Trophoblast cell (in vitro differentiated cells and primary cell): ENCODE results near the gene TOR1AIP2.

ENCODE experiments used
- DNase-seq, 2 donors: peaks; one replicate each; pipeline ENCODE4 v3.0.0-alpha.2; 2016
- H2AFZ ChIP-seq: 2 replicates; pipeline ENCODE4 v1.6.1; 2013; ENCODE audit warnings: low read length, moderate library complexity, mild to moderate bottlenecking; ENCODE audit not compliant: insufficient read depth, poor library complexity
- H2AK5ac ChIP-seq: 2 replicates; pipeline ENCODE4 v1.6.1; 2013; ENCODE audit warnings: mild to moderate bottlenecking, low read length
- H2BK120ac ChIP-seq: 2 replicates; pipeline ENCODE4 v1.6.1; 2013; ENCODE audit warnings: low read length, mild to moderate bottlenecking, moderate library complexity; ENCODE audit not compliant: insufficient read depth, poor library complexity
- H2BK12ac ChIP-seq: 2 replicates; pipeline ENCODE4 v1.6.1; 2013; ENCODE audit warnings: mild to moderate bottlenecking, low read length, moderate library complexity
- H2BK5ac ChIP-seq: 2 replicates; pipeline ENCODE4 v1.6.1; 2013; ENCODE audit warnings: low read length, low read depth, moderate library complexity, mild to moderate bottlenecking; ENCODE audit not compliant: poor library complexity
- H3K14ac ChIP-seq: 2 replicates; pipeline ENCODE4 v1.6.1; 2013; ENCODE audit warnings: mild to moderate bottlenecking, low read length
- H3K18ac ChIP-seq: 2 replicates; pipeline ENCODE4 v1.6.1; 2013; ENCODE audit warnings: mild to moderate bottlenecking, low read length
- H3K23ac ChIP-seq: 2 replicates; pipeline ENCODE4 v1.6.1; 2013; ENCODE audit warnings: low read length
- H3K27ac ChIP-seq: 2 replicates; pipeline ENCODE4 v1.5.1; 2013; ENCODE audit warnings: low read depth, mild to moderate bottlenecking, inconsistent platforms, low read length, moderate library complexity
- H3K27me3 ChIP-seq: 2 replicates; pipeline ENCODE4 v1.6.1; 2013; ENCODE audit warnings: inconsistent platforms, mild to moderate bottlenecking, low read length, moderate library complexity; ENCODE audit not compliant: insufficient read depth
- H3K36me3 ChIP-seq, 2 experiments: 1 replicate in 1 of 2; 2 replicates in 1 of 2; pipeline ENCODE4 v1.6.1; 2013; ENCODE audit warnings: low read length in 2 of 2, mild to moderate bottlenecking in 2 of 2, moderate library complexity in 1 of 2; ENCODE audit not compliant: insufficient read depth in 2 of 2, control insufficient read depth in 1 of 2
- H3K4ac ChIP-seq: 2 replicates; pipeline ENCODE4 v1.6.1; 2013; ENCODE audit warnings: low read depth, mild to moderate bottlenecking, low read length, moderate library complexity
- H3K4me1 ChIP-seq, 2 experiments: 1 replicate in 1 of 2; 2 replicates in 1 of 2; pipeline ENCODE4 v1.6.1; 2013; ENCODE audit warnings: low read length in 2 of 2, mild to moderate bottlenecking in 2 of 2, moderate library complexity in 1 of 2; ENCODE audit not compliant: insufficient read depth in 2 of 2, control insufficient read depth in 1 of 2
- H3K4me2 ChIP-seq: 2 replicates; pipeline ENCODE4 v1.6.1; 2013; ENCODE audit warnings: inconsistent platforms, mild to moderate bottlenecking, low read length, moderate library complexity
- H3K4me3 ChIP-seq: 2 replicates; pipeline ENCODE4 v1.5.1; 2013; ENCODE audit warnings: mild to moderate bottlenecking, low read depth, low read length, inconsistent platforms
- H3K79me1 ChIP-seq: one replicate; pipeline ENCODE4 v1.6.1; 2013; ENCODE audit warnings: low read length
- H3K79me2 ChIP-seq: 2 replicates; pipeline ENCODE4 v1.6.1; 2013; ENCODE audit warnings: low read length, mild to moderate bottlenecking; ENCODE audit not compliant: control insufficient read depth, insufficient read depth, poor library complexity
- H3K9ac ChIP-seq: 2 replicates; pipeline ENCODE4 v1.6.1; 2013; ENCODE audit warnings: mild to moderate bottlenecking, low read length
- H3K9me3 ChIP-seq: 2 replicates; pipeline ENCODE4 v1.6.1; 2013; ENCODE audit warnings: low read depth, mild to moderate bottlenecking, control low read depth, inconsistent platforms, low read length; ENCODE audit not compliant: insufficient read depth
- H4K12ac ChIP-seq: 2 replicates; pipeline ENCODE4 v1.6.1; 2013; ENCODE audit warnings: low read depth, mild to moderate bottlenecking, low read length, moderate library complexity
- H4K8ac ChIP-seq: 2 replicates; pipeline ENCODE4 v1.6.1; 2013; ENCODE audit warnings: low read depth, mild to moderate bottlenecking, low read length, moderate library complexity
- H4K91ac ChIP-seq: one replicate; pipeline ENCODE4 v1.6.1; 2013; ENCODE audit warnings: low read depth, mild to moderate bottlenecking, low read length, moderate library complexity
- WGBS: extraction: QIAGEN DNeasy Blood & Tissue Kit; methylation state at CpG from one replicate; pipeline ENCODE4 v1.1.7; 2013; ENCODE audit warnings: missing lambda C conversion rate; ENCODE audit not compliant: insufficient read length, insufficient coverage; ENCODE audit errors: extremely low coverage; 5-methylcytosine and 5-hydroxymethylcytosine counted together

Gene TOR1AIP2

GRCh38 chr1:179825206-179825605 lies 52.4 kb downstream of the TOR1AIP2 start:
- no peak overlapping the region for H3K4me2 ChIP-seq
- no peak overlapping the region for H3K4me3 ChIP-seq
- no peaks in the 10 kb centered on the region for H3K27me3 ChIP-seq
- H3K9ac ChIP-seq = no peak overlapping the region
- no peaks in the 10 kb centered on the region for H3K79me1 ChIP-seq
- no peak overlapping the region for H3K14ac ChIP-seq
- no peak overlapping the region for H2BK5ac ChIP-seq
- H2BK12ac ChIP-seq = no peak overlapping the region
- H4K91ac ChIP-seq = no peak overlapping the region
- H4K8ac ChIP-seq = no peak overlapping the region
- H3K36me3 ChIP-seq = no peaks in the 10 kb centered on the region
- peak in 1 of 2 donors; percentile 21 for DNase-seq
- no peak overlapping the region for H2AFZ ChIP-seq
- H3K23ac ChIP-seq = no peak overlapping the region
- H2AK5ac ChIP-seq = no peak overlapping the region
- WGBS = no CpG with 5 or more reads among the region's 8 CpGs
- H3K79me2 ChIP-seq = no peaks in the 10 kb centered on the region
- H3K4me1 ChIP-seq = no peaks in the 10 kb centered on the region
- H3K4ac ChIP-seq = no peak overlapping the region
- H2BK120ac ChIP-seq = no peak overlapping the region
- no peak overlapping the region for H4K12ac ChIP-seq
- no peaks in the 10 kb centered on the region for H3K9me3 ChIP-seq
- H3K18ac ChIP-seq = no peak overlapping the region
- no peak overlapping the region for H3K27ac ChIP-seq

DNA sequence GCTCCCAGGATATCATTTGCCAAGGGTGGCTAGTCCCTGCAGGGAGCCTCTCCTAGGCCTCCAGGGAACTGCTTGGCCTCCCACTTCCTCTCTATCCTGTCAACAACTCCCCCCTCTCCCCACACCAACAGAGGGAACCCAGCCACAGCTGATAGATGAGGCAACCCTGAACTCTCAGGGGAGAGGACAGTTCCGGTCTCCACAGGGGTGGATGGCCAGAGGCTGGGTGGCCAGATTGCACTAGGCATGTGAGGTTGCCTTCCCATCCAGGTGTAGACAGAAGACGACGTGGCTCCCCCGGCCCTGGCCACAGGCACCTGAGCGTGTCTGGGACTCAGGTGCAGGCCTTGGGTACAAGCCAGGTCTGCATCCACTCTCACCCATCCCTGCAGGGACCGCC lies 53.3 kb downstream of the TOR1AIP2 start:
- no peaks in the 10 kb centered on the region for H3K27me3 ChIP-seq
- no peak overlapping the region for H3K9ac ChIP-seq
- no peak overlapping the region for H3K4me2 ChIP-seq
- no peak overlapping the region for H2BK5ac ChIP-seq
- no peaks in the 10 kb centered on the region for H3K79me2 ChIP-seq
- no peak overlapping the region for H3K27ac ChIP-seq
- H3K9me3 ChIP-seq = no peaks in the 10 kb centered on the region
- H4K91ac ChIP-seq = no peak overlapping the region
- no peak overlapping the region for H3K14ac ChIP-seq
- H3K79me1 ChIP-seq = no peaks in the 10 kb centered on the region
- no peak overlapping the region for H2AK5ac ChIP-seq
- H4K12ac ChIP-seq = no peak overlapping the region
- no peak overlapping the region for H3K18ac ChIP-seq
- no peak overlapping the region for H4K8ac ChIP-seq
- no CpG with 5 or more reads among the region's 6 CpGs for WGBS
- H2BK120ac ChIP-seq = no peak overlapping the region
- no peak overlapping the region for H3K23ac ChIP-seq
- H3K4me3 ChIP-seq = no peak overlapping the region
- H3K4ac ChIP-seq = no peak overlapping the region
- no peak for DNase-seq
- no peaks in the 10 kb centered on the region for H3K4me1 ChIP-seq
- H3K36me3 ChIP-seq = no peaks in the 10 kb centered on the region
- H2BK12ac ChIP-seq = no peak overlapping the region
- H2AFZ ChIP-seq = no peak overlapping the region

DNA sequence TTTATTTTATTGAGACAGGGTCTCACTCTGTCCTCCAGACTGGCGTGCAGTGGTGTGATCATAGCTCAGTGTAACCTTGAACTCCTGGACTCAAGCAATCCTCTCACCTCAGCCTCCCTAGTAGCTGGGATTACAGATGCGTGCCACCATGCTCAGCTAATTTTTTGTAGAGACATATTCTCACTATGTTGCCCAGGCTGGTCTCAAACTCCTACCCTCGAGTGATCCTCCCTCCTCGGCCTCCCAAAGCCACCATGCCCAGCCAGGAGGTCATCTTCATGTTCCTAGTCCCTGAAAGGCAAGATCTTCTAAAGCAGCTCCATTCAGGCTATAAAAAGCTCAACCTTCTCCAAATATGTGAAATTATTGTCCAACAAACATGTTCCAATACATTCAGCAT lies 53.9 kb downstream of the TOR1AIP2 start:
- Histone ChIP-seq H3K27ac (no peak overlapping the region), H3K4me3 (no peak overlapping the region), H2AK5ac (no peak overlapping the region), H4K91ac (no peak overlapping the region), H3K4me1 (no peaks in the 10 kb centered on the region), H2BK12ac (no peak overlapping the region), H2BK120ac (no peak overlapping the region), H3K36me3 (no peaks in the 10 kb centered on the region), H4K12ac (no peak overlapping the region), H2AFZ (no peak overlapping the region), H3K4ac (no peak overlapping the region), H3K23ac (no peak overlapping the region), H2BK5ac (no peak overlapping the region), H3K79me2 (no peaks in the 10 kb centered on the region), H3K79me1 (no peaks in the 10 kb centered on the region), H3K27me3 (no peaks in the 10 kb centered on the region), H3K9me3 (no peaks in the 10 kb centered on the region), H3K4me2 (no peak overlapping the region), H3K9ac (no peak overlapping the region), H4K8ac (no peak overlapping the region), H3K18ac (no peak overlapping the region), H3K14ac (no peak overlapping the region)
- no peak for DNase-seq
- WGBS = no CpG with 5 or more reads among the region's 4 CpGs

DNA sequence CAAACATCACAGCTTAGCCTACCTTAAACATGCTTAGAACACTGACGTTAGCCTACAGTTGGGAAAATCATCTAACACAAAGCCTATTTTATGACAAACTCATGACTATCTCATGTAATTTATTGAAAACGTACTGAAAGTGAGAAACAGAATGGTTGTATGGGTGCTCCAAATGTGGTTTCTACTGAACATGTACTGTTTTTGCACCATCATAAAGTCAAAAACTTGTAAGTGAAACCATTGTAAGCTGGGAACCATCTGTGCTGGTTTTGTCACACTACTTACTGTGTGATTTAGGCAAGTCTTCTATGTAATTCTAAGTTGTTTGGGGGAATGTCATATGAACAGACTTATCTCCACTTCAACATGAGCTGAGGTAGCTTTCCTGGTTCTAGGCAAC lies 55.5 kb downstream of the TOR1AIP2 start:
- H3K4ac ChIP-seq = no peak overlapping the region

More for the DNA sequence above, 55.5 kb downstream of the TOR1AIP2 start:
- Histone ChIP-seq H3K4me1 (no peaks in the 10 kb centered on the region), H3K18ac (no peak overlapping the region), H2BK12ac (no peak overlapping the region), H3K23ac (no peak overlapping the region), H3K27me3 (no peaks in the 10 kb centered on the region), H3K9ac (no peak overlapping the region), H4K91ac (no peak overlapping the region), H3K36me3 (no peaks in the 10 kb centered on the region), H3K4me3 (no peak overlapping the region), H3K4me2 (no peak overlapping the region), H3K9me3 (no peaks in the 10 kb centered on the region), H2AFZ (no peak overlapping the region), H3K79me1 (no peaks in the 10 kb centered on the region), H4K12ac (no peak overlapping the region), H3K27ac (no peak overlapping the region), H2BK5ac (no peak overlapping the region), H4K8ac (no peak overlapping the region), H3K14ac (no peak overlapping the region), H3K79me2 (no peaks in the 10 kb centered on the region), H2AK5ac (no peak overlapping the region), H2BK120ac (no peak overlapping the region)
- no peak for DNase-seq
- WGBS = no CpG with 5 or more reads among the region's 2 CpGs
